Testis (tissue), 3 donors: Measurements from ENCODE around the gene RAB40B. TPM values are rescaled to one million over a fixed set of nuclear protein-coding genes. Genes with fewer than 3 reads are reported as not detected.

ENCODE experiments used
- DNase-seq: peaks from one replicate; pipeline ENCODE4 v3.0.0-alpha.2; 2019
- H3K27ac ChIP-seq, 2 donors: fragments of 200-600 bp; sonication (generic); one replicate each; pipeline ENCODE4 v1.5.1; 2019
- H3K27me3 ChIP-seq: fragments of 200-600 bp; sonication (generic); one replicate; pipeline ENCODE4 v1.5.1; 2019
- H3K36me3 ChIP-seq: fragments of 200-600 bp; sonication (generic); one replicate; pipeline ENCODE4 v1.5.1; 2017; ENCODE audit warnings: low read depth; ENCODE audit errors: missing control alignments
- H3K4me1 ChIP-seq: fragments of 200-600 bp; sonication (generic); one replicate; pipeline ENCODE4 v1.5.1; 2019
- H3K4me3 ChIP-seq, 2 donors: fragments of 200-600 bp; sonication (generic); one replicate each; pipeline ENCODE4 v1.5.1; 2017 to 2019
- H3K9me3 ChIP-seq: fragments of 200-600 bp; sonication (generic); one replicate; pipeline ENCODE4 v1.5.1; 2017
- CTCF ChIP-seq, 3 experiments: fragments of 450-650 bp in 2 of 3; fragments of 200-600 bp in 1 of 3; sonication (generic) in 1 of 3; IDR thresholded peaks; one replicate each; pipeline ENCODE4 v1.5.1; 2016 to 2019; ENCODE audit warnings: antibody characterized with exemption in 3 of 3, mild to moderate bottlenecking in 2 of 3, moderate library complexity in 1 of 3
- POLR2A ChIP-seq: fragments of 450-650 bp; IDR thresholded peaks from one replicate; pipeline ENCODE4 v1.6.1; 2017; ENCODE audit warnings: antibody characterized with exemption, mild to moderate bottlenecking, moderate library complexity
- WGBS, 2 donors: methylation state at CpG; one replicate each; pipeline ENCODE4 v1.1.5; 2018; 5-methylcytosine and 5-hydroxymethylcytosine counted together
- intact Hi-C: fragments of 100-400 bp; cut with DNase I; formaldehyde crosslinking; loops from one replicate; pipeline ENCODE4 v1.15.1; 2023; ENCODE audit warnings: low total_unique reads
- polyA plus RNA-seq: library from polyadenylated mRNA; stranded (reverse); fragments of 350-450 nt; fragmentation: Illumina TruSeq; extraction: RNeasy Lipid Tissue Mini Kit (QIAGEN cat#74804); gene quantifications from one replicate; pipeline ENCODE4 v1.2.3, GENCODE V29; 2014; ENCODE audit warnings: low read depth, low replicate concordance; ENCODE audit not compliant: insufficient read depth
- total RNA-seq, 2 donors: library from RNA; depleted of rRNA; stranded (reverse); fragments of >200 nt; gene quantifications; one replicate each; pipeline ENCODE4 v1.2.3, GENCODE V29; 2016

Gene RAB40B
- total and polyA plus RNA-seq, 3 donors from 2014 or later, result 9.4 to 16.4 (median 13.5) TPM

DNA sequence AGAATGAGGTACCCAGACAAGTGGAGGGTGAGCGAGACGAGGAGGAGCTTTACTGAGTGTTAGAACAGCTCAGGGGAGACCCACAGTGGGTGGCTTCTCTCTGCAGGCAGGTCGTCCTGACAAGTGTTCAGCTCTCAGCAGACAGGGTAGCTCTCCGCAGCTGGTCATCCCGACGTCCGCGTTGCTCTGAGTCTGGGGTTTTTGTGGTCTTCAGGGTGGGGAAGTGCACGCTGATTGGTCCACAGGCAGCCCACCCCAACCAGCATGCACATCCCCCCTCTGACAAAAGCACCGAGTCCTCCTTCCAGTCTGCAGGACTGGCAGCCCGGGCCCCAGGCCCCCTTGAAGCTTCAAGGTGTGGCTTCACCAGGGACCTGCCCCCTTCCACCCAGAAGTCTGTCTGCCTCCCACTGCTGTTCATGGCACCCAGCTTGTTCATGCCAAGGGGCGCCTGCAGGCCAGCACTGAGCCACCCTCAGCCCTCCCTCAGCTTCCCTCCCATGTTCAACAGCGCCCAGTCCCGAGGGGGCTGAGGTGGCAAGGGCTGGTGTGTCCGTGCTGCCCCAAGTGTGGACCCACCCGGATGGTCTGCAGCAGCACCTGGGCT, 30.4 kb downstream of the RAB40B start:
- no peak overlapping the region for H3K4me3 ChIP-seq
- WGBS, 2 donors, result 85 to 89% methylated on average over 13 to 16 of the region's 16 CpGs
- intact Hi-C loops, result no loop called here
- no peaks in the 10 kb centered on the region for H3K27me3 ChIP-seq
- H3K27ac ChIP-seq, result no peak overlapping the region
- H3K9me3 ChIP-seq, result no peaks in the 10 kb centered on the region
- DNase-seq, result no peak
- H3K4me1 ChIP-seq, result no peaks in the 10 kb centered on the region
- no peaks in the 10 kb centered on the region for H3K36me3 ChIP-seq
- no peak for TF ChIP-seq CTCF (IDR thresholded peaks at IDR 0.05)
- TF ChIP-seq POLR2A, result no peak

DNA sequence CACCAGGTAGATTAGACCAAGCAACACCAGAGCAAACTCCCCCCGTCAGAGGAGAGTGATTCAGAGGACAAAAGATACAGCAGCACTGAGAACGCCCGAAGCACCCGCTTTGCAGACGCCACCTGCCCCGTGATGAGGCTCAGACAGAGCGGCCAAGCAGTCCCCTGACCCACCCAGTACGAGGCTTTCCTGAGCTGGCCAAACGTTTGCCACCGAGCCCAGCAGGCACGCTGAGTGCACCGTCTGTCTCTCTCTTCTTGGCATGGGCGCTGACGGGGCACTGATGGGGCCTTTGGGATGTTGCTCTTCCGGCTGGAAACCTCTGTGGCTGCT, 30.9 kb downstream of the RAB40B start:
- WGBS, 2 donors, result 92 to 97% methylated on average over 14 to 15 of the region's 15 CpGs
- Histone ChIP-seq H3K4me1 (no peaks in the 10 kb centered on the region), H3K4me3 (no peak overlapping the region), H3K36me3 (no peaks in the 10 kb centered on the region), H3K27ac (no peak overlapping the region), H3K27me3 (no peaks in the 10 kb centered on the region), H3K9me3 (no peaks in the 10 kb centered on the region)
- no peak for DNase-seq
- no peak for TF ChIP-seq CTCF (IDR thresholded peaks at IDR 0.05)
- no peak for TF ChIP-seq POLR2A
- intact Hi-C loops, result no loop called here

GRCh38 chr17:82666931-82667667, 31.4 kb downstream of the RAB40B start:
- TF ChIP-seq CTCF (IDR thresholded peaks at IDR 0.05) (no peak), POLR2A (no peak)
- intact Hi-C loops, result no loop called here
- Histone ChIP-seq H3K36me3 (no peaks in the 10 kb centered on the region), H3K27ac (no peak overlapping the region), H3K27me3 (no peaks in the 10 kb centered on the region), H3K4me1 (no peaks in the 10 kb centered on the region), H3K9me3 (no peaks in the 10 kb centered on the region), H3K4me3 (no peak overlapping the region)
- DNase-seq, result no peak
- WGBS, 2 donors, result 90 to 91% methylated on average over 18 to 28 of the region's 28 CpGs

GRCh38 chr17:82665891-82666290, 32.6 kb downstream of the RAB40B start:
- no peak overlapping the region for H3K4me3 ChIP-seq
- H3K4me1 ChIP-seq, result no peaks in the 10 kb centered on the region
- no peak for DNase-seq
- no peak for TF ChIP-seq POLR2A
- no peak for TF ChIP-seq CTCF (IDR thresholded peaks at IDR 0.05)
- no peaks in the 10 kb centered on the region for H3K36me3 ChIP-seq
- H3K9me3 ChIP-seq, result no peaks in the 10 kb centered on the region
- intact Hi-C loops, result no loop called here
- H3K27me3 ChIP-seq, result no peaks in the 10 kb centered on the region
- H3K27ac ChIP-seq, result no peak overlapping the region
- WGBS, 2 donors, result 84 to 94% methylated on average over 6 of the region's 6 CpGs

DNA sequence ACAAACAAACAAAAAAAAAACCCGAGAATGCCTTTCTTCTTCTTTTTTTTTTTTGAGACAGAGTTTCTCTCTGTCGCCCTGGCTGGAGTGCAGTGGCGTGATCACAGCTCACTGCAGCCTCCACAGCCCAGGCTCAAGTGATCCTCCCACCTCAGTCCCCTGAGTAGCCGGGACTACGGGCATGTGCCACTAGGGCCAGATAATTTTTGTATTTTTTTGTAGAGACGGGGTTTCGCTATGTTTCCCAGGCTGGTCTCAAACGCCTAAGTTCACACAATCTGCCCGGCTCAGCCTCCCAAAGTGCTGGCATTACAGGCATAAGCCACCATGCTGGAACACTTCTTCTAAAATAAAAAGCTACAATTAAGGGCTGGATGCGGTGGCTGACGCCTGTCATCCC, 33.3 kb downstream of the RAB40B start:
- H3K27ac ChIP-seq, result no peak overlapping the region
- H3K27me3 ChIP-seq, result no peaks in the 10 kb centered on the region
- H3K4me3 ChIP-seq, result no peak overlapping the region
- DNase-seq, result no peak
- WGBS, 2 donors, result 75 to 79% methylated on average over 11 of the region's 11 CpGs
- intact Hi-C loops, result no loop called here
- H3K36me3 ChIP-seq, result no peaks in the 10 kb centered on the region
- H3K4me1 ChIP-seq, result no peaks in the 10 kb centered on the region
- TF ChIP-seq CTCF (IDR thresholded peaks at IDR 0.05) (no peak), POLR2A (no peak)
- no peaks in the 10 kb centered on the region for H3K9me3 ChIP-seq
